ENCODE results near the gene E2F2. TPM values are rescaled to one million over a fixed set of nuclear protein-coding genes. Genes with fewer than 3 reads are reported as not detected.

The E2F2 gene
- total and polyA plus RNA-seq, 2 experiments from 2014 or later: 0.78 to 3.4 TPM

DNA sequence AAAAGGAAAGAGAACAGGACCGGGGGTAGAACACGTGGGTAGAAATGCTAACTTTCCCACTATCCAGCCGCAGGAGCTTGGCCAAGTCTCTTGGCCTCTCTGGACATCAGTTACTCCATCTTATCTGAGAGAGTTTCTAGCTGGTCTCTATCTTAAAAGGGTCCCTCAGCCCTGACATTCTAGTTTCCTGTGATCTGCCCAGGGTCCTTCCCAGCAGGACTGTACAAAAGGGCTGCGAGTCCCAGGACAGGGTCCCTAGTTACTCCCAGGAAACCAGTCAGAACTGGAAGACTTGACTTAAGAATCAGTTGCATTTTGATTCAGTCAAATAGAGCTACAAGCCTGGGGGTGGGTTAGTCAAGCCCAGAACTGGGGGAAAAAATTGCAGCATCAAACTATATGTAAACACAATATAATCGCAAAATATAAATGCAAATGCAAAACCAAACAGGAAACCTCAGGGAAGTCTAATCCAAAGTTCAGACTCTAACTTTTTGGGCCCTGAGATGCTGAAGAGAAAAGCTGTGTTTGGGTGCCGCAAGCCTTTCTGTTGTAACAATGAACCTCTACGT, 49.9 kb downstream of the E2F2 start (continued):
- TF ChIP-seq, protein P1, sequence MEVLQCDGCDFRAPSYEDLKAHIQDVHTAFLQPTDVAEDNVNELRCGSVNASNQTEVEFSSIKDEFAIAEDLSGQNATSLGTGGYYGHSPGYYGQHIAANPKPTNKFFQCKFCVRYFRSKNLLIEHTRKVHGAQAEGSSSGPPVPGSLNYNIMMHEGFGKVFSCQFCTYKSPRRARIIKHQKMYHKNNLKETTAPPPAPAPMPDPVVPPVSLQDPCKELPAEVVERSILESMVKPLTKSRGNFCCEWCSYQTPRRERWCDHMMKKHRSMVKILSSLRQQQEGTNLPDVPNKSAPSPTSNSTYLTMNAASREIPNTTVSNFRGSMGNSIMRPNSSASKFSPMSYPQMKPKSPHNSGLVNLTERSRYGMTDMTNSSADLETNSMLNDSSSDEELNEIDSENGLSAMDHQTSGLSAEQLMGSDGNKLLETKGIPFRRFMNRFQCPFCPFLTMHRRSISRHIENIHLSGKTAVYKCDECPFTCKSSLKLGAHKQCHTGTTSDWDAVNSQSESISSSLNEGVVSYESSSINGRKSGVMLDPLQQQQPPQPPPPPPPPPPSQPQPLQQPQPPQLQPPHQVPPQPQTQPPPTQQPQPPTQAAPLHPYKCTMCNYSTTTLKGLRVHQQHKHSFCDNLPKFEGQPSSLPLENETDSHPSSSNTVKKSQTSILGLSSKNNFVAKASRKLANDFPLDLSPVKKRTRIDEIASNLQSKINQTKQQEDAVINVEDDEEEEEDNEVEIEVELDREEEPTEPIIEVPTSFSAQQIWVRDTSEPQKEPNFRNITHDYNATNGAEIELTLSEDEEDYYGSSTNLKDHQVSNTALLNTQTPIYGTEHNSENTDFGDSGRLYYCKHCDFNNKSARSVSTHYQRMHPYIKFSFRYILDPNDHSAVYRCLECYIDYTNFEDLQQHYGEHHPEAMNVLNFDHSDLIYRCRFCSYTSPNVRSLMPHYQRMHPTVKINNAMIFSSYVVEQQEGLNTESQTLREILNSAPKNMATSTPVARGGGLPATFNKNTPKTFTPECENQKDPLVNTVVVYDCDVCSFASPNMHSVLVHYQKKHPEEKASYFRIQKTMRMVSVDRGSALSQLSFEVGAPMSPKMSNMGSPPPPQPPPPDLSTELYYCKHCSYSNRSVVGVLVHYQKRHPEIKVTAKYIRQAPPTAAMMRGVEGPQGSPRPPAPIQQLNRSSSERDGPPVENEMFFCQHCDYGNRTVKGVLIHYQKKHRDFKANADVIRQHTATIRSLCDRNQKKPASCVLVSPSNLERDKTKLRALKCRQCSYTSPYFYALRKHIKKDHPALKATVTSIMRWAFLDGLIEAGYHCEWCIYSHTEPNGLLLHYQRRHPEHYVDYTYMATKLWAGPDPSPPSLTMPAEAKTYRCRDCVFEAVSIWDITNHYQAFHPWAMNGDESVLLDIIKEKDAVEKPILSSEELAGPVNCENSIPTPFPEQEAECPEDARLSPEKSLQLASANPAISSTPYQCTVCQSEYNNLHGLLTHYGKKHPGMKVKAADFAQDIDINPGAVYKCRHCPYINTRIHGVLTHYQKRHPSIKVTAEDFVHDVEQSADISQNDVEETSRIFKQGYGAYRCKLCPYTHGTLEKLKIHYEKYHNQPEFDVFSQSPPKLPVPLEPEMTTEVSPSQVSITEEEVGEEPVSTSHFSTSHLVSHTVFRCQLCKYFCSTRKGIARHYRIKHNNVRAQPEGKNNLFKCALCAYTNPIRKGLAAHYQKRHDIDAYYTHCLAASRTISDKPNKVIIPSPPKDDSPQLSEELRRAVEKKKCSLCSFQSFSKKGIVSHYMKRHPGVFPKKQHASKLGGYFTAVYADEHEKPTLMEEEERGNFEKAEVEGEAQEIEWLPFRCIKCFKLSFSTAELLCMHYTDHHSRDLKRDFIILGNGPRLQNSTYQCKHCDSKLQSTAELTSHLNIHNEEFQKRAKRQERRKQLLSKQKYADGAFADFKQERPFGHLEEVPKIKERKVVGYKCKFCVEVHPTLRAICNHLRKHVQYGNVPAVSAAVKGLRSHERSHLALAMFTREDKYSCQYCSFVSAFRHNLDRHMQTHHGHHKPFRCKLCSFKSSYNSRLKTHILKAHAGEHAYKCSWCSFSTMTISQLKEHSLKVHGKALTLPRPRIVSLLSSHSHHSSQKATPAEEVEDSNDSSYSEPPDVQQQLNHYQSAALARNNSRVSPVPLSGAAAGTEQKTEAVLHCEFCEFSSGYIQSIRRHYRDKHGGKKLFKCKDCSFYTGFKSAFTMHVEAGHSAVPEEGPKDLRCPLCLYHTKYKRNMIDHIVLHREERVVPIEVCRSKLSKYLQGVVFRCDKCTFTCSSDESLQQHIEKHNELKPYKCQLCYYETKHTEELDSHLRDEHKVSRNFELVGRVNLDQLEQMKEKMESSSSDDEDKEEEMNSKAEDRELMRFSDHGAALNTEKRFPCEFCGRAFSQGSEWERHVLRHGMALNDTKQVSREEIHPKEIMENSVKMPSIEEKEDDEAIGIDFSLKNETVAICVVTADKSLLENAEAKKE (CRISPR knock-in tag; IDR thresholded peaks at IDR 0.05): no peak
- no peak for TF ChIP-seq EZH2phosphoT487 (IDR thresholded peaks at IDR 0.05; ENCODE audit: unreplicated experiment)
- TF ChIP-seq POLR2AphosphoS5 (IDR thresholded peaks at IDR 0.05; ENCODE audit: low read depth): no peak
- TF ChIP-seq STAT1 (IDR thresholded peaks at IDR 0.05; ENCODE audit: unreplicated experiment): no peak

DNA sequence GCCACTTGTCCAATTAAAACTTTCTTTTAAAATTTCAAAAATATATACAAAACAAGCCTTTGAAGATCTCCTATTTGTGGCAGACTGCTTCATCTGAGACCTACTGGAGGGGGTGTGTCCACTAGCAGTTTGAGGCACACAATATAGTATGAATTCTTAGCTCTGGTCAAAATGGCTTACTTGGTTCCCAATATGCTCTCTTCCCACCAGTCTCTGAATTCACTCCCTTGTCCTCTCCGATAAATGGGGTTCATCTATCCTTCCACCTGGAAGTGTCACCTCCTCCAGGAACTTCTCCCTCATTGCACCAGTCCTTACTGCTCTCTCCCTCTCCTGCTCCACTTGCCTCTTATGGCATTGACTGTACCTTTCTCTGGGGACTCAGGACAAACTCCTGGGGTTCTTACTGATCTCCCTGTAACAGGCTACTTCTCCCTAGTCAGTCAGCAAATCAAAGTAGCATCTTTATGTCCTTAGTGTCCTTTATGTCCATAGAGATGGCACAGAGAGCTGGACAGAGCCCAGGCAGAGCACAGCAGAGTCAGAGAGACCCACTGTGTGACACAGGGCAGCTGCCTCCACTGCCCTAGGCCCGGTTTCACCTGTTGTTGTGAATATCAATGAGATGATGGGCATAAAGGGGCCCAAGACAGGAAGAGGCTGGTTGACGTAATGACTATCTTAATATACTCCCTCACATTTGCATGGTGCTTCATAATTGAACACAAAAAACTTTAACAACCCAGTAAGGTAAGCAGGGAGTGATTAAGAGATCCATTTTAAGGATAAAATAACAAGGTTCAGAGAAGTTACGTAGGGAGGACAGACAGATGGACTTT, 50.6 kb downstream of the E2F2 start:
- 0 out of 2 replicates have a peak overlapping the region, but pooled peaks have one; percentile 14 for H3K27ac ChIP-seq (ENCODE audit: low read depth)
- Mint-ChIP-seq H3K36me3 (ENCODE audit: low read depth) (no peaks in the 10 kb centered on the region), H3K27ac (no peak overlapping the region), H3K4me3 (no peak overlapping the region), H3K9me3 (no peaks in the 10 kb centered on the region), H3K27me3 (ENCODE audit: insufficient read depth, low read depth, poor library complexity) (peaks cover 12% of the 10 kb centered on the region), H3K4me1 (peaks cover 40% of the 10 kb centered on the region)
- H3K79me2 ChIP-seq (replicated peaks; ENCODE audit: insufficient read depth): peaks cover 80% of the 10 kb centered on the region
- DNase-seq (ENCODE audit: low spot score): no peak
- H3F3A ChIP-seq (replicated peaks; ENCODE audit: low read depth): peaks cover 8% of the 10 kb centered on the region; the same call in 1 of the 2 replicates
- H3K27me3 ChIP-seq (ENCODE audit: insufficient read depth): peaks cover 3% of the 10 kb centered on the region; the same call in 1 of the 2 replicates
- H3K36me3 ChIP-seq (ENCODE audit: insufficient read depth): no peaks in the 10 kb centered on the region
- no peaks in the 10 kb centered on the region for H3K9me2 ChIP-seq (ENCODE audit: insufficient read depth)
- no peak overlapping the region for H3K4me2 ChIP-seq
- TF ChIP-seq, protein P2, sequence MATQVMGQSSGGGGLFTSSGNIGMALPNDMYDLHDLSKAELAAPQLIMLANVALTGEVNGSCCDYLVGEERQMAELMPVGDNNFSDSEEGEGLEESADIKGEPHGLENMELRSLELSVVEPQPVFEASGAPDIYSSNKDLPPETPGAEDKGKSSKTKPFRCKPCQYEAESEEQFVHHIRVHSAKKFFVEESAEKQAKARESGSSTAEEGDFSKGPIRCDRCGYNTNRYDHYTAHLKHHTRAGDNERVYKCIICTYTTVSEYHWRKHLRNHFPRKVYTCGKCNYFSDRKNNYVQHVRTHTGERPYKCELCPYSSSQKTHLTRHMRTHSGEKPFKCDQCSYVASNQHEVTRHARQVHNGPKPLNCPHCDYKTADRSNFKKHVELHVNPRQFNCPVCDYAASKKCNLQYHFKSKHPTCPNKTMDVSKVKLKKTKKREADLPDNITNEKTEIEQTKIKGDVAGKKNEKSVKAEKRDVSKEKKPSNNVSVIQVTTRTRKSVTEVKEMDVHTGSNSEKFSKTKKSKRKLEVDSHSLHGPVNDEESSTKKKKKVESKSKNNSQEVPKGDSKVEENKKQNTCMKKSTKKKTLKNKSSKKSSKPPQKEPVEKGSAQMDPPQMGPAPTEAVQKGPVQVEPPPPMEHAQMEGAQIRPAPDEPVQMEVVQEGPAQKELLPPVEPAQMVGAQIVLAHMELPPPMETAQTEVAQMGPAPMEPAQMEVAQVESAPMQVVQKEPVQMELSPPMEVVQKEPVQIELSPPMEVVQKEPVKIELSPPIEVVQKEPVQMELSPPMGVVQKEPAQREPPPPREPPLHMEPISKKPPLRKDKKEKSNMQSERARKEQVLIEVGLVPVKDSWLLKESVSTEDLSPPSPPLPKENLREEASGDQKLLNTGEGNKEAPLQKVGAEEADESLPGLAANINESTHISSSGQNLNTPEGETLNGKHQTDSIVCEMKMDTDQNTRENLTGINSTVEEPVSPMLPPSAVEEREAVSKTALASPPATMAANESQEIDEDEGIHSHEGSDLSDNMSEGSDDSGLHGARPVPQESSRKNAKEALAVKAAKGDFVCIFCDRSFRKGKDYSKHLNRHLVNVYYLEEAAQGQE (IDR thresholded peaks at IDR 0.05; ENCODE audit: unreplicated experiment): no peak
- TF ChIP-seq EZH2phosphoT487 (IDR thresholded peaks at IDR 0.05; ENCODE audit: unreplicated experiment) (no peak), JUNB (IDR thresholded peaks at IDR 0.05; ENCODE audit: unreplicated experiment) (no peak), ZNF114 (CRISPR knock-in tag; IDR thresholded peaks at IDR 0.05) (no peak), CREB1 (CRISPR knock-in tag; IDR thresholded peaks at IDR 0.05; ENCODE audit: low read depth) (no peak), POLR2AphosphoS5 (IDR thresholded peaks at IDR 0.05; ENCODE audit: low read depth) (no peak), STAT1 (IDR thresholded peaks at IDR 0.05; ENCODE audit: unreplicated experiment) (no peak)
- no peak for ATAC-seq
- peaks cover 52% of the 10 kb centered on the region for H4K20me1 ChIP-seq (replicated peaks; ENCODE audit: insufficient read depth)
- H3K4me1 ChIP-seq (ENCODE audit: insufficient read depth): peaks cover 43% of the 10 kb centered on the region
- no peak overlapping the region for H3K4me3 ChIP-seq
- H2AFZ ChIP-seq: no peak overlapping the region

Data from GM23338 (cell line).